Endothelial cell of umbilical vein (primary cell): Measurements from ENCODE around the gene VAV2. TPM values are rescaled to one million over a fixed set of nuclear protein-coding genes. Genes with fewer than 3 reads are reported as not detected.
"Not testable (repeated sequence)": the region's sequence is repeated elsewhere in the genome, so short reads cannot be mapped to it uniquely, and the experiment has no call there.

Experiments used
- BruUV-seq: library from RNA; stranded (reverse); fragments of 400-500 nt; replicated peaks from 2 replicates; lab custom pipeline; 2021; lab: Mats Ljungman, UMichigan
- CTCF ChIA-PET: fragments of 300-600, 350-600 bp; sonication (Branson Sonifier 250); formaldehyde crosslinking; loops from one replicate; lab custom pipeline; 2021; ENCODE audit warnings: antibody characterized with exemption, inconsistent platforms; lab: Charles Lee
- POLR2A ChIA-PET: fragments of 300-600, 350-600 bp; sonication (Branson Sonifier 250); formaldehyde crosslinking; loops from one replicate; lab custom pipeline; 2021; ENCODE audit warnings: antibody characterized with exemption, inconsistent platforms; lab: Charles Lee
- DNase-seq: peaks from one replicate; pipeline ENCODE4 v3.0.0-alpha.2; 2011; ENCODE audit warnings: low read depth, low spot score
- FAIRE-seq: peaks from 2 replicates; lab custom pipeline; 2011; peaks lifted over from hg19 to GRCh38; lab: Jason Lieb, UNC
- H2AFZ ChIP-seq: 2 replicates; pipeline ENCODE4 v1.6.0; 2012; ENCODE audit warnings: low read depth, low read length, control low read depth, inconsistent platforms
- H3K27ac ChIP-seq: 2 replicates; pipeline ENCODE4 v1.5.1; 2011; ENCODE audit warnings: low read depth, mild to moderate bottlenecking, control low read depth, low read length, moderate library complexity; ENCODE audit not compliant: insufficient read depth
- H3K27me3 ChIP-seq, 2 experiments: 2 replicates each; pipeline versions ENCODE4 v1.6.0 to v1.6.1; 2011; ENCODE audit warnings: low read length in 2 of 2, mixed read lengths in 1 of 2; ENCODE audit not compliant: control insufficient read depth in 2 of 2, insufficient read depth in 2 of 2
- H3K36me3 ChIP-seq, 2 experiments: 2 replicates in 1 of 2; 3 replicates in 1 of 2; pipeline ENCODE4 v1.5.1; 2011; ENCODE audit warnings: low read length in 2 of 2, mild to moderate bottlenecking in 1 of 2, moderate library complexity in 1 of 2; ENCODE audit not compliant: control insufficient read depth in 2 of 2, insufficient read depth in 2 of 2; ENCODE audit errors: extremely low read depth in 1 of 2
- H3K4me1 ChIP-seq: 3 replicates; pipeline ENCODE4 v1.5.1; 2011; ENCODE audit warnings: mild to moderate bottlenecking, low read length; ENCODE audit not compliant: control insufficient read depth, insufficient read depth; ENCODE audit errors: extremely low read depth
- H3K4me2 ChIP-seq: 2 replicates; pipeline ENCODE4 v1.6.1; 2011; ENCODE audit warnings: low read length, control low read depth, mixed read lengths; ENCODE audit not compliant: insufficient read depth
- H3K4me3 ChIP-seq, 3 experiments: fragments of 200-600 bp in 1 of 3; sonication (generic), shearing (Covaris generic) in 1 of 3; replicated peaks in 1 of 3; 2 replicates each; pipeline ENCODE4 v1.5.1; 2011 to 2016; ENCODE audit warnings: control low read depth in 3 of 3, low read length in 3 of 3, mild to moderate bottlenecking in 2 of 3, inconsistent platforms in 1 of 3, low read depth in 1 of 3, moderate library complexity in 1 of 3; ENCODE audit not compliant: insufficient read depth in 1 of 3
- H3K79me2 ChIP-seq: 2 replicates; pipeline ENCODE4 v1.6.0; 2012; ENCODE audit warnings: low read length, inconsistent platforms; ENCODE audit not compliant: control insufficient read depth, insufficient read depth
- H3K9ac ChIP-seq: replicated peaks from 2 replicates; pipeline ENCODE3; 2011; ENCODE audit warnings: low read length, control low read depth; ENCODE audit not compliant: insufficient read depth; ENCODE audit errors: extremely low read depth
- H3K9me1 ChIP-seq: replicated peaks from 3 replicates; pipeline ENCODE4 v1.6.0; 2011; ENCODE audit warnings: mild to moderate bottlenecking, low read length; ENCODE audit not compliant: control insufficient read depth, insufficient read depth; ENCODE audit errors: extremely low read depth
- H3K9me3 ChIP-seq: replicated peaks from 2 replicates; pipeline ENCODE4 v1.5.1; 2012; ENCODE audit warnings: low read length, inconsistent platforms; ENCODE audit not compliant: control insufficient read depth, insufficient read depth
- H4K20me1 ChIP-seq: replicated peaks from 2 replicates; pipeline ENCODE3; 2011; ENCODE audit warnings: mild to moderate bottlenecking, low read length; ENCODE audit not compliant: control insufficient read depth, insufficient read depth; ENCODE audit errors: extremely low read depth
- EZH2 ChIP-seq: IDR thresholded peaks from 2 replicates; pipeline ENCODE4 v1.6.1; 2012; ENCODE audit warnings: borderline replicate concordance, low read depth, mild to moderate bottlenecking, moderate library complexity, low read length, inconsistent platforms; ENCODE audit not compliant: severe bottlenecking
- FOS ChIP-seq: IDR thresholded peaks from 2 replicates; pipeline ENCODE4 v1.6.1; 2011; ENCODE audit warnings: mild to moderate bottlenecking, low read length, moderate library complexity, borderline replicate concordance; ENCODE audit not compliant: insufficient read depth
- GATA2 ChIP-seq: IDR thresholded peaks from 2 replicates; pipeline ENCODE4 v1.7.0; 2011; ENCODE audit warnings: low read depth, mild to moderate bottlenecking, moderate library complexity, mixed read lengths, low read length; ENCODE audit not compliant: insufficient read length, insufficient read depth
- JUN ChIP-seq: IDR thresholded peaks from 2 replicates; pipeline ENCODE4 v1.6.1; 2011; ENCODE audit warnings: borderline replicate concordance, low read depth; ENCODE audit not compliant: insufficient read length, insufficient read depth
- MYC ChIP-seq: IDR thresholded peaks from one replicate; pipeline ENCODE4 v1.6.1; 2011; ENCODE audit warnings: mild to moderate bottlenecking, low read depth, low read length
- POLR2A ChIP-seq: IDR thresholded peaks from 2 replicates; pipeline ENCODE4 v1.6.1; 2012; ENCODE audit warnings: low read depth, mild to moderate bottlenecking, control low read depth, low read length
- POLR2AphosphoS5 ChIP-seq: IDR thresholded peaks from 2 replicates; pipeline ENCODE4 v1.6.1; 2012; ENCODE audit warnings: low read depth, mild to moderate bottlenecking, control low read depth, low read length, moderate library complexity; ENCODE audit not compliant: insufficient read depth
- dilution Hi-C: fragments of 300-500 bp; cut with MboI; formaldehyde crosslinking; loops from one replicate; pipeline ENCODE4 v1.15.0; 2019; ENCODE audit warnings: low sequenced_read_pairs; ENCODE audit not compliant: extremely low pct_ligation_motif_present
- intact Hi-C: fragments of 100-400 bp; cut with micrococcal nuclease; formaldehyde crosslinking; loops from one replicate; pipeline ENCODE4 v1.10.0; 2022
- polyA plus RNA-seq, 4 experiments: library from polyadenylated mRNA; depleted of rRNA in 3 of 4; stranded (reverse) in 3 of 4; unstranded in 1 of 4; fragments of >200 nt; gene quantifications; 2 replicates each; pipeline versions ENCODE4 v1.2.1 to v1.2.3, GENCODE V29; 2011 to 2012; ENCODE audit warnings: missing spikeins in 1 of 4
- total RNA-seq: library from RNA; stranded (reverse); gene quantifications from 2 replicates; pipeline ENCODE4 v1.2.3, GENCODE V29; 2021
- TF ChIP-seq, protein P1 (sequence below): IDR thresholded peaks from 2 replicates; pipeline ENCODE4 v1.6.1; 2011; ENCODE audit not compliant: insufficient read depth, insufficient read length
- TF ChIP-seq, protein P2 (sequence below), 2 donors: IDR thresholded peaks; 1 replicate in 1 of 2; 2 replicates in 1 of 2; pipeline ENCODE4 v1.5.1; 2011; ENCODE audit warnings: low read length in 2 of 2, mild to moderate bottlenecking in 2 of 2, moderate library complexity in 2 of 2, control low read depth in 1 of 2, inconsistent platforms in 1 of 2, low read depth in 1 of 2; ENCODE audit not compliant: insufficient read depth in 1 of 2; ENCODE audit errors: extremely low read depth in 1 of 2

Gene VAV2
- total and polyA plus RNA-seq, 2 donors (not counting 3 experiments of a cell fraction or from before 2014, with no cell fraction given): 10.6 to 30.6 TPM

DNA sequence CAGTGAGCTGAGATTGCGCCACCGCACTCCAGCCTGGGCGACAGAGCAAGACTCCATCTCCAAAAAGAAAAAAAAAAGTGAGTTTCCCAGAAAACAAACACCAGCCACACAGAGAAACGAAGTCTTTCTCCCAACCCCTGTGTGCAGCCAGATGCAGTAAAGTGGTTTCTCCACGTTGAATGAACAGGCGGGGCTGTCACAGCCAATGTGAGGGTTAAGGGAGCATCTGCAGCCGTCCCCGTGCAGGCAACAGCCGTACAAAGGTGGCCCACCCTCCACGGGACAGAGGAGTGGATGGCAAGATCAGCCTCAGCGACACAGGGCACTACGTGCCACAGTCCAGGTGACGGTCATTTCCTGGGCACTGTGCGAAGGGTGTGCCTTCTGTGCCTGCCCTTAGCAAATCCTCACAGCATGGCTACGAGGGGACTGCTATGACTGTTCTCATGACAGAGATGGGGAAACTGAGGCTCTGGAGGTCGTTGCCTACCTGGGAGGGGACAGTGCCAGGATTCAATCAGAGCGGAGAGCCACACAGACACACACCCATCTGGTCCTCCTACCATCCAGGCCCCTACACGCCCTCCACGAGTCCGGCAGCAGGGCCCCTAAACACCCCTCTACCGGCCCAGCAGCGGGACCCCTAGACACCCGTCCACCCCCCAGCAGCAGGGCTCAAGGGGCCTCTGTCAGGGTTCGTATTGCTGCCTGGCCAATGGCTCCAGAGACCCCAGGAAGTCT, 2.3 kb downstream of the VAV2 start:
- intact Hi-C loops: loop anchor here (2.0 to 5.0 kb wide), 3 partner anchors 29 to 142 kb away; no protein-coding TSS in a partner anchor
- peaks cover 65% of the 10 kb centered on the region for H3K79me2 ChIP-seq
- no peak for FAIRE-seq
- no peak for TF ChIP-seq FOS
- TF ChIP-seq, protein P1, sequence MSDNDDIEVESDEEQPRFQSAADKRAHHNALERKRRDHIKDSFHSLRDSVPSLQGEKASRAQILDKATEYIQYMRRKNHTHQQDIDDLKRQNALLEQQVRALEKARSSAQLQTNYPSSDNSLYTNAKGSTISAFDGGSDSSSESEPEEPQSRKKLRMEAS: no peak
- TF ChIP-seq POLR2AphosphoS5: no peak
- no peak for TF ChIP-seq JUN
- no peak for TF ChIP-seq MYC
- no peak for TF ChIP-seq GATA2
- no peak for TF ChIP-seq EZH2
- TF ChIP-seq, protein P2, sequence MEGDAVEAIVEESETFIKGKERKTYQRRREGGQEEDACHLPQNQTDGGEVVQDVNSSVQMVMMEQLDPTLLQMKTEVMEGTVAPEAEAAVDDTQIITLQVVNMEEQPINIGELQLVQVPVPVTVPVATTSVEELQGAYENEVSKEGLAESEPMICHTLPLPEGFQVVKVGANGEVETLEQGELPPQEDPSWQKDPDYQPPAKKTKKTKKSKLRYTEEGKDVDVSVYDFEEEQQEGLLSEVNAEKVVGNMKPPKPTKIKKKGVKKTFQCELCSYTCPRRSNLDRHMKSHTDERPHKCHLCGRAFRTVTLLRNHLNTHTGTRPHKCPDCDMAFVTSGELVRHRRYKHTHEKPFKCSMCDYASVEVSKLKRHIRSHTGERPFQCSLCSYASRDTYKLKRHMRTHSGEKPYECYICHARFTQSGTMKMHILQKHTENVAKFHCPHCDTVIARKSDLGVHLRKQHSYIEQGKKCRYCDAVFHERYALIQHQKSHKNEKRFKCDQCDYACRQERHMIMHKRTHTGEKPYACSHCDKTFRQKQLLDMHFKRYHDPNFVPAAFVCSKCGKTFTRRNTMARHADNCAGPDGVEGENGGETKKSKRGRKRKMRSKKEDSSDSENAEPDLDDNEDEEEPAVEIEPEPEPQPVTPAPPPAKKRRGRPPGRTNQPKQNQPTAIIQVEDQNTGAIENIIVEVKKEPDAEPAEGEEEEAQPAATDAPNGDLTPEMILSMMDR (IDR thresholded peaks at IDR 0.05; ENCODE audit: extremely low read depth in 1 of 2, insufficient read depth in 1 of 2, low read depth in 1 of 2, low read length in 2 of 2): no peak
- TF ChIP-seq POLR2A: no peak
- ChIA-PET CTCF (interaction anchor here (1.3 kb wide), 1 partner anchor 145 kb away, joined by 3 read pairs; no protein-coding TSS in a partner anchor), POLR2A (no interaction called here)
- no peaks in the 10 kb centered on the region for H3K27me3 ChIP-seq
- no peak overlapping the region for H3K4me3 ChIP-seq
- no peaks in the 10 kb centered on the region for H3K9me3 ChIP-seq
- BruUV-seq: no TSS peak
- H3K9ac ChIP-seq: no peak overlapping the region
- H3K36me3 ChIP-seq: no peaks in the 10 kb centered on the region
- H3K4me2 ChIP-seq: peak overlapping the region; percentile 42
- DNase-seq: no peak
- peaks cover 15% of the 10 kb centered on the region for H3K4me1 ChIP-seq
- peak overlapping the region; percentile 1 for H3K27ac ChIP-seq
- no peak overlapping the region for H2AFZ ChIP-seq
- dilution Hi-C loops: no loop called here
- H3K9me1 ChIP-seq: no peaks in the 10 kb centered on the region
- H4K20me1 ChIP-seq: no peaks in the 10 kb centered on the region

DNA sequence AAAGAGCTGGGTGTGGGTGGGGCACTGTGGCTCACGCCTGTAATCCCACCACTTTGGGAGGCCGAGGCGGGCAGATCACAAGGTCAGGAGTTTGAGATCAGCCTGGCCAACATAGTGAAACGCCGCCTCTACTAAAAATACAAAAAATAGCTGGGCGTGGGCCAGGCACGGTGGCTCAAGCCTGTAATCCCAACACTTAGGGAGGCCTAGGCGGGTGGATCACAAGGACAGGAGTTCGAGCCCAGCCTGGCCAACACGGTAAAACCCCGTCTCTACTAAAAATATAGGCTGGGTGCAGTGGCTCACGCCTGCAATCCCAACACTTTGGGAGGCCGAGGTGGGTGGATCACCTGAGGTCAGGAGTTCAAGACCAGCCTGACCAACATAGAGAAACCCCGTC, 3.4 kb downstream of the VAV2 start:
- H3K9me3 ChIP-seq, H3K27ac ChIP-seq, H3K27me3 ChIP-seq, intact Hi-C loops, BruUV-seq, dilution Hi-C loops, H3K9me1 ChIP-seq, POLR2A ChIA-PET, H2AFZ ChIP-seq, FAIRE-seq, H3K4me3 ChIP-seq, H3K4me2 ChIP-seq, DNase-seq, CTCF ChIA-PET, H3K36me3 ChIP-seq, H4K20me1 ChIP-seq, H3K9ac ChIP-seq: not testable (repeated sequence)
- peaks cover 73% of the 10 kb centered on the region for H3K79me2 ChIP-seq
- H3K4me1 ChIP-seq: peaks cover 15% of the 10 kb centered on the region
